Choroid plexus epithelial cell (primary cell): ENCODE measurements around the gene WDR83.
"Not testable (repeated sequence)": the region's sequence is repeated elsewhere in the genome, so short reads cannot be mapped to it uniquely, and the experiment has no call there.

ENCODE experiments used
- DNase-seq: peaks from one replicate; pipeline ENCODE4 v3.0.0-alpha.2; 2010; ENCODE audit warnings: low read depth
- H3K4me3 ChIP-seq: 2 replicates; pipeline ENCODE4 v1.5.1; 2011; ENCODE audit warnings: low read depth, mild to moderate bottlenecking, control low read depth, low read length, moderate library complexity
- CTCF ChIP-seq: conservative IDR thresholded peaks from 2 replicates; pipeline ENCODE4 v1.5.1; 2011; ENCODE audit warnings: low read depth, mild to moderate bottlenecking, control low read depth, inconsistent platforms, low read length, moderate library complexity

WDR83 gene

GRCh38 chr19:12675399-12675798 is 8.8 kb downstream of the WDR83 start:
- TF ChIP-seq CTCF = no peak
- DNase-seq = no peak
- H3K4me3 ChIP-seq = no peak overlapping the region

- H3K4me3 ChIP-seq = no peak overlapping the region
- no peak for DNase-seq
- TF ChIP-seq CTCF = no peak
Measured at GRCh38 chr19:12675940-12676339, 9.3 kb downstream of the WDR83 start.

GRCh38 chr19:12676384-12676792 is 9.8 kb downstream of the WDR83 start:
- H3K4me3 ChIP-seq = no peak overlapping the region
- peak; percentile 82 for DNase-seq
- peak; percentile 88 for TF ChIP-seq CTCF

GRCh38 chr19:12676928-12677327 is 10.3 kb downstream of the WDR83 start:
- no peak for TF ChIP-seq CTCF
- DNase-seq = no peak
- no peak overlapping the region for H3K4me3 ChIP-seq

- not testable (repeated sequence) for H3K4me3 ChIP-seq, DNase-seq
Measured at GRCh38 chr19:12678039-12678438, 11.4 kb downstream of the WDR83 start.

- TF ChIP-seq CTCF = no peak
- DNase-seq = no peak
- no peak overlapping the region for H3K4me3 ChIP-seq
Measured at GRCh38 chr19:12680034-12680433, 13.4 kb downstream of the WDR83 start.

GRCh38 chr19:12681074-12681987 is 14.7 kb downstream of the WDR83 start, which contains the start of gene DHPS:
DHPS (minus strand) TSS chr19:12681880; CDS start chr19:12681766, 114 bp downstream.
- H3K4me3 ChIP-seq = peak within 1 kb of the TSS; percentile 97
- peak; percentile 99 for DNase-seq
- no peak for TF ChIP-seq CTCF
